K562 (cell line): Measurements from ENCODE around the gene EPHB4. TPM values are rescaled to one million over a fixed set of nuclear protein-coding genes. Genes with fewer than 3 reads are reported as not detected.
A peak's percentile ranks its signal among the peaks of the same experiment; 100 is the strongest.

ENCODE experiments used
- ARID4B ChIP-seq: sonication (generic); formaldehyde crosslinking; IDR thresholded peaks from 2 replicates; pipeline ENCODE4 v1.8.0; 2022; ENCODE audit warnings: mild to moderate bottlenecking, missing genetic modification reagents
- BRCA1 ChIP-seq, 2 experiments: fragments of 450-650 bp in 1 of 2; sonication (generic) in 1 of 2; formaldehyde crosslinking in 1 of 2; IDR thresholded peaks; 2 replicates each; pipeline versions ENCODE4 v1.5.0 to v1.6.1; 2017 to 2020; ENCODE audit warnings: mild to moderate bottlenecking in 1 of 2, missing genetic modification reagents in 1 of 2
- BRD4 ChIP-seq: fragments of 200-600 bp; sonication (generic); IDR thresholded peaks from 2 replicates; pipeline ENCODE4 v1.6.1; 2017; ENCODE audit warnings: inconsistent platforms
- CHD4 ChIP-seq: fragments of 200-600 bp; sonication (generic); IDR thresholded peaks from 3 replicates; pipeline ENCODE4 v1.6.1; 2012; ENCODE audit warnings: low read depth, mild to moderate bottlenecking, mixed read lengths, low read length, inconsistent platforms; ENCODE audit not compliant: insufficient read depth, insufficient replicate concordance, poor library complexity, severe bottlenecking
- GATAD2A ChIP-seq: fragments of 450-650 bp; IDR thresholded peaks from 2 replicates; pipeline ENCODE4 v1.6.1; 2017
- HNRNPH1 ChIP-seq: fragments of 200-400 bp; formaldehyde crosslinking; optimal IDR thresholded peaks from 2 replicates; pipeline ENCODE3; 2017; ENCODE audit warnings: low read depth, mild to moderate bottlenecking, low read length, moderate library complexity
- KAT8 ChIP-seq: fragments of 450-650 bp; IDR thresholded peaks from 2 replicates; pipeline ENCODE4 v1.6.1; 2016; ENCODE audit warnings: low read depth, mild to moderate bottlenecking
- KLF16 ChIP-seq: IDR thresholded peaks from 2 replicates; pipeline ENCODE4 v1.6.1; 2016; ENCODE audit warnings: antibody characterized with exemption
- MITF ChIP-seq: IDR thresholded peaks from 2 replicates; pipeline ENCODE4 v1.6.1; 2014; ENCODE audit warnings: antibody characterized with exemption
- RBBP5 ChIP-seq: fragments of 200-600 bp; sonication (generic); IDR thresholded peaks from 2 replicates; pipeline ENCODE4 v1.6.1; 2012; ENCODE audit warnings: borderline replicate concordance, mild to moderate bottlenecking, low read length, control low read depth, inconsistent platforms; ENCODE audit not compliant: insufficient read depth, poor library complexity, severe bottlenecking
- SMARCA5 ChIP-seq: fragments of 450-650 bp; IDR thresholded peaks from 2 replicates; pipeline ENCODE4 v1.6.1; 2016
- SP1 ChIP-seq: sonication (generic); formaldehyde crosslinking; IDR thresholded peaks from 2 replicates; pipeline ENCODE4 v1.8.1; 2022; ENCODE audit warnings: mild to moderate bottlenecking, missing genetic modification reagents
- TEAD4 ChIP-seq, 2 experiments: sonication (generic) in 1 of 2; formaldehyde crosslinking in 1 of 2; IDR thresholded peaks; 2 replicates each; pipeline versions ENCODE4 v1.6.1 to v1.8.0; 2012 to 2022; ENCODE audit warnings: borderline replicate concordance in 1 of 2, inconsistent platforms in 1 of 2, low read length in 1 of 2, mild to moderate bottlenecking in 1 of 2, missing genetic modification reagents in 1 of 2
- ZFP1 ChIP-seq: fragments of 450-650 bp; formaldehyde crosslinking; IDR thresholded peaks from 2 replicates; pipeline ENCODE4 v1.4.0; 2020; ENCODE audit warnings: mild to moderate bottlenecking, mixed read lengths
- ZNF143 ChIP-seq: sonication (generic); formaldehyde crosslinking; IDR thresholded peaks from 2 replicates; pipeline ENCODE4 v1.9.0; 2022; ENCODE audit warnings: mild to moderate bottlenecking, missing genetic modification reagents
- ZNF212 ChIP-seq: fragments of 450-650 bp; formaldehyde crosslinking; IDR thresholded peaks from 2 replicates; pipeline ENCODE4 v1.4.0; 2020; ENCODE audit warnings: mild to moderate bottlenecking
- ZNF518B ChIP-seq: fragments of 250-450 bp; sonication (Bioruptor Pico); IDR thresholded peaks from 2 replicates; pipeline ENCODE4 v1.5.0; 2021; ENCODE audit warnings: mild to moderate bottlenecking, moderate library complexity
- ZNF699 ChIP-seq: fragments of 250-450 bp; sonication (Bioruptor Pico); IDR thresholded peaks from 2 replicates; pipeline ENCODE4 v1.8.0; 2021; ENCODE audit warnings: mild to moderate bottlenecking, moderate library complexity; ENCODE audit not compliant: insufficient replicate concordance
- polyA plus RNA-seq, 8 experiments: library from polyadenylated mRNA; depleted of rRNA in 4 of 8; stranded (reverse) in 5 of 8; unstranded in 3 of 8; fragments of >200 nt; fragmentation: Nextera tagmentation in 2 of 8; fragmentation: Illumina TruSeq in 1 of 8; extraction: Ambion mirVana in 2 of 8; extraction: Trizol in 1 of 8; gene quantifications; 2 replicates each; pipeline versions ENCODE4 v1.2.1 to v1.2.3, GENCODE V29; 2011 to 2014; ENCODE audit warnings: inconsistent platforms in 1 of 8, missing spikeins in 1 of 8
- total RNA-seq, 7 experiments: library from RNA; depleted of rRNA in 6 of 7; stranded (reverse); fragments of >200 nt in 6 of 7; fragmentation: Illumina TruSeq in 2 of 7; extraction: Trizol in 2 of 7; gene quantifications; 2 replicates each; pipeline versions ENCODE4 v1.2.1 to v1.2.3, GENCODE V29; 2011 to 2021; ENCODE audit warnings: low replicate concordance in 1 of 7

Gene EPHB4
- total and polyA plus RNA-seq, 9 of the 15 experiments (the other 6 are each of a cell fraction or from before 2014, with no cell fraction given) = 1.2 to 82.1 (median 37.9) TPM

- TF ChIP-seq ZNF518B (CRISPR knock-in tag) = no peak
- TF ChIP-seq KAT8 = peak; percentile 99
- peak; percentile 68 for TF ChIP-seq ZFP1 (CRISPR knock-in tag)
- no peak for TF ChIP-seq CHD4
- TF ChIP-seq BRCA1 (IDR thresholded peaks at IDR 0.05) = no peak
- no peak for TF ChIP-seq BRCA1 (CRISPR knock-in tag; IDR thresholded peaks at IDR 0.05)
- peak; percentile 97 for TF ChIP-seq BRD4
- peak; percentile 70 for TF ChIP-seq ARID4B (CRISPR knock-in tag)
- peak; percentile 82; the same call in 1 of the 2 replicates for TF ChIP-seq ZNF212 (CRISPR knock-in tag)
- no peak for TF ChIP-seq ZNF699 (CRISPR knock-in tag)
- peak; percentile 76 for TF ChIP-seq ZNF143 (CRISPR knock-in tag)
- TF ChIP-seq MITF = no peak
- TF ChIP-seq KLF16 = peak; percentile 76; the same call in 1 of the 2 replicates
- TF ChIP-seq RBBP5 = peak; percentile 87
- TF ChIP-seq TEAD4 (IDR thresholded peaks at IDR 0.05; ENCODE audit: low read length) = peak; percentile 89
- no peak for TF ChIP-seq TEAD4 (CRISPR knock-in tag; IDR thresholded peaks at IDR 0.05; ENCODE audit: borderline replicate concordance)
- 0 out of 2 replicates have a peak, but pooled peaks have one; percentile 9 for TF ChIP-seq GATAD2A
- no peak for TF ChIP-seq HNRNPH1
- peak; percentile 95 for TF ChIP-seq SP1 (CRISPR knock-in tag)
- TF ChIP-seq SMARCA5 = no peak
These were observed 47.4 kb upstream of the EPHB4 start, which contains the start of gene SRRT (continued) for GRCh38 chr7:100874577-100875355.
